K562 (cell line): ENCODE measurements around the gene PPP2R5A. TPM values are rescaled to one million over a fixed set of nuclear protein-coding genes. Genes with fewer than 3 reads are reported as not detected.
"Not testable (repeated sequence)": the region's sequence is repeated elsewhere in the genome, so short reads cannot be mapped to it uniquely, and the experiment has no call there.

Experiments
- ATAC-seq: fragments of 200-7000 bp; cut with Tn5 transposase; 3 replicates; pipeline ENCODE4 v1.9.1; 2020; ENCODE audit warnings: moderate library complexity
- BruUV-seq: library from RNA; stranded (reverse); fragments of 400-500 nt; replicated peaks from 2 replicates; lab custom pipeline; 2021; lab: Mats Ljungman, UMichigan
- CTCF ChIA-PET: fragments of 300-600 bp; formaldehyde crosslinking; extraction: SDS; loops from one replicate; lab custom pipeline; 2021; ENCODE audit warnings: low intra/inter-chr PET ratio; lab: Yijun Ruan, JAX
- POLR2A ChIA-PET: fragments of 300-600, 350-650 bp; sonication (Branson Sonifier 250); formaldehyde crosslinking; extraction: SDS; loops from one replicate; lab custom pipeline; 2021; ENCODE audit warnings: antibody characterized with exemption, inconsistent platforms; lab: Yijun Ruan, JAX
- DNase-seq, 4 experiments: peaks; one replicate each; pipeline versions ENCODE4 v3.0.0 to v3.0.0-alpha.2; 2011 to 2018; ENCODE audit warnings: low spot score in 3 of 4, mixed read lengths in 3 of 4; ENCODE audit errors: extremely low read depth in 1 of 4
- FAIRE-seq: peaks from 2 replicates; lab custom pipeline; 2011; peaks lifted over from hg19 to GRCh38; lab: Jason Lieb, UNC
- H2AFZ ChIP-seq: 2 replicates; pipeline ENCODE4 v1.6.0; 2011; ENCODE audit warnings: low read depth, low read length, control low read depth, inconsistent platforms
- H3K27ac ChIP-seq: fragments of 200-600 bp; 3 replicates; pipeline ENCODE4 v1.8.0; 2011; ENCODE audit warnings: low read depth, mild to moderate bottlenecking, control low read depth, inconsistent platforms, low read length, moderate library complexity, mixed read lengths; ENCODE audit errors: extremely low read depth
- H3K27me3 ChIP-seq, 2 experiments: fragments of 300-600 bp in 1 of 2; 2 replicates in 1 of 2; 3 replicates in 1 of 2; pipeline versions ENCODE4 v1.6.0 to v1.8.0; 2011; ENCODE audit warnings: inconsistent platforms in 2 of 2, low read length in 2 of 2, mild to moderate bottlenecking in 1 of 2, mixed read lengths in 1 of 2, moderate library complexity in 1 of 2; ENCODE audit not compliant: control insufficient read depth in 2 of 2, insufficient read depth in 2 of 2
- H3K36me3 ChIP-seq: fragments of 300-600 bp; 3 replicates; pipeline ENCODE4 v1.8.0; 2011; ENCODE audit warnings: mild to moderate bottlenecking, low read length, inconsistent platforms; ENCODE audit not compliant: control insufficient read depth, insufficient read depth
- H3K4me1 ChIP-seq, 2 experiments: fragments of 200-600 bp in 1 of 2; replicated peaks in 1 of 2; 2 replicates in 1 of 2; 3 replicates in 1 of 2; pipeline versions ENCODE4 v1.5.1 to v1.8.0; 2011; ENCODE audit warnings: inconsistent platforms in 2 of 2, low read length in 2 of 2, mild to moderate bottlenecking in 1 of 2, mixed read lengths in 1 of 2, moderate library complexity in 1 of 2; ENCODE audit not compliant: control insufficient read depth in 2 of 2, insufficient read depth in 2 of 2
- H3K4me2 ChIP-seq: 2 replicates; pipeline ENCODE4 v1.6.1; 2011; ENCODE audit warnings: low read length, control low read depth, inconsistent platforms, mixed read lengths; ENCODE audit not compliant: insufficient read depth
- H3K4me3 ChIP-seq: fragments of 200-600 bp; sonication (generic), shearing (Covaris generic); 2 replicates; pipeline ENCODE4 v1.5.1; 2016; ENCODE audit warnings: control low read depth, inconsistent platforms
- H3K79me2 ChIP-seq: fragments of 200-600 bp; 3 replicates; pipeline ENCODE4 v1.8.0; 2011; ENCODE audit warnings: low read length, inconsistent platforms; ENCODE audit not compliant: control insufficient read depth, insufficient read depth
- H3K9ac ChIP-seq, 2 experiments: 2 replicates each; pipeline versions ENCODE4 v1.6.0 to v1.6.1; 2011; ENCODE audit warnings: low read depth in 2 of 2, low read length in 2 of 2, control low read depth in 1 of 2, inconsistent platforms in 1 of 2, mild to moderate bottlenecking in 1 of 2, mixed read lengths in 1 of 2; ENCODE audit not compliant: insufficient read depth in 1 of 2
- H3K9me1 ChIP-seq: one replicate; pipeline ENCODE4 v1.6.0; 2011; ENCODE audit warnings: inconsistent platforms, mild to moderate bottlenecking, low read length, moderate library complexity; ENCODE audit not compliant: control insufficient read depth, insufficient read depth
- H3K9me3 ChIP-seq: replicated peaks from 2 replicates; pipeline ENCODE4 v1.5.1; 2011; ENCODE audit warnings: low read depth, low read length, inconsistent platforms; ENCODE audit not compliant: control insufficient read depth, insufficient read depth
- H4K20me1 ChIP-seq: replicated peaks from 2 replicates; pipeline ENCODE4 v1.6.1; 2011; ENCODE audit warnings: low read length, inconsistent platforms, mixed read lengths; ENCODE audit not compliant: control insufficient read depth, insufficient read depth
- ARID1B ChIP-seq: fragments of 450-650 bp; IDR thresholded peaks from 2 replicates; pipeline ENCODE4 v1.6.1; 2016; ENCODE audit warnings: antibody characterized with exemption, mild to moderate bottlenecking, inconsistent platforms
- BRD4 ChIP-seq: fragments of 200-600 bp; sonication (generic); IDR thresholded peaks from 2 replicates; pipeline ENCODE4 v1.6.1; 2017; ENCODE audit warnings: inconsistent platforms
- FOXA3 ChIP-seq, 2 experiments: fragments of 450-650 bp in 1 of 2; sonication (generic) in 1 of 2; formaldehyde crosslinking; IDR thresholded peaks in 1 of 2; conservative IDR thresholded peaks in 1 of 2; 2 replicates each; pipeline versions ENCODE4 v1.4.0 to v1.8.0; 2020 to 2022; ENCODE audit warnings: mild to moderate bottlenecking in 2 of 2, missing genetic modification reagents in 1 of 2
- HDAC8 ChIP-seq: fragments of 450-650 bp; IDR thresholded peaks from 2 replicates; pipeline ENCODE4 v1.6.1; 2016; ENCODE audit warnings: mild to moderate bottlenecking, missing genetic modification characterization, moderate library complexity, missing compliant biosample characterization
- MCM7 ChIP-seq, 2 experiments: fragments of 450-650 bp; IDR thresholded peaks; 2 replicates each; pipeline ENCODE4 v1.6.1; 2016 to 2018
- MTA2 ChIP-seq: fragments of 450-650 bp; IDR thresholded peaks from 2 replicates; pipeline ENCODE4 v1.6.1; 2016; ENCODE audit warnings: low read depth
- NFIC ChIP-seq: fragments of 450-650 bp; IDR thresholded peaks from 2 replicates; pipeline ENCODE4 v1.6.1; 2017; ENCODE audit warnings: mild to moderate bottlenecking, inconsistent platforms
- NFIX ChIP-seq: fragments of 250-450 bp; sonication (Bioruptor Pico); IDR thresholded peaks from 2 replicates; pipeline ENCODE4 v1.4.0; 2020; ENCODE audit warnings: low read depth, mild to moderate bottlenecking, moderate library complexity
- PRPF4 ChIP-seq: fragments of 200-400 bp; formaldehyde crosslinking; IDR thresholded peaks from one replicate; pipeline ENCODE4 v1.6.1; 2017; ENCODE audit warnings: low read length, low read depth, mild to moderate bottlenecking; ENCODE audit not compliant: insufficient read depth, poor library complexity, severe bottlenecking
- YY1 ChIP-seq, 3 experiments: IDR thresholded peaks; 2 replicates each; pipeline ENCODE4 v1.6.1; 2011; ENCODE audit warnings: low read length in 2 of 3, mild to moderate bottlenecking in 2 of 3, moderate library complexity in 2 of 3, borderline replicate concordance in 1 of 3, control low read depth in 1 of 3, low read depth in 1 of 3; ENCODE audit not compliant: insufficient read depth in 3 of 3, insufficient replicate concordance in 2 of 3, control insufficient read depth in 1 of 3, insufficient read length in 1 of 3; ENCODE audit errors: extremely low read depth in 1 of 3
- ZNF146 ChIP-seq: IDR thresholded peaks from one replicate; pipeline ENCODE4 v1.6.1; 2018; ENCODE audit warnings: missing compliant biosample characterization; ENCODE audit not compliant: unreplicated experiment
- ZNF184 ChIP-seq: sonication (generic); formaldehyde crosslinking; IDR thresholded peaks from 2 replicates; pipeline ENCODE4 v1.5.0; 2020; ENCODE audit warnings: missing genetic modification reagents
- ZNF282 ChIP-seq: sonication (generic); formaldehyde crosslinking; IDR thresholded peaks from 2 replicates; pipeline ENCODE4 v1.8.1; 2023; ENCODE audit warnings: missing genetic modification reagents
- ZNF551 ChIP-seq: fragments of 250-450 bp; sonication (Bioruptor Pico); IDR thresholded peaks from 2 replicates; pipeline ENCODE4 v1.5.0; 2021; ENCODE audit warnings: mild to moderate bottlenecking, moderate library complexity
- WGBS: fragments of 100-300 bp; shearing (Covaris generic); methylation state at CpG from one replicate; pipeline ENCODE4 v1.1.6; 2016; ENCODE audit warnings: low coverage, mixed read lengths; ENCODE audit not compliant: insufficient coverage; ENCODE audit errors: missing lambda C conversion rate; 5-methylcytosine and 5-hydroxymethylcytosine counted together
- in situ Hi-C: fragments of 300-500 bp; cut with MboI; formaldehyde crosslinking; loops from 4 replicates; pipeline ENCODE4 v1.15.0; 2018; ENCODE audit warnings: inconsistent platforms, mixed read lengths
- intact Hi-C: fragments of 100-400 bp; cut with micrococcal nuclease; formaldehyde crosslinking; loops from 2 replicates; pipeline ENCODE4 v1.14.2; 2022
- polyA plus RNA-seq, 8 experiments: library from polyadenylated mRNA; depleted of rRNA in 4 of 8; stranded (reverse) in 5 of 8; unstranded in 3 of 8; fragments of >200 nt; fragmentation: Nextera tagmentation in 2 of 8; fragmentation: Illumina TruSeq in 1 of 8; extraction: Ambion mirVana in 2 of 8; extraction: Trizol in 1 of 8; gene quantifications; 2 replicates each; pipeline versions ENCODE4 v1.2.1 to v1.2.3, GENCODE V29; 2011 to 2014; ENCODE audit warnings: inconsistent platforms in 1 of 8, missing spikeins in 1 of 8
- total RNA-seq, 7 experiments: library from RNA; depleted of rRNA in 6 of 7; stranded (reverse); fragments of >200 nt in 6 of 7; fragmentation: Illumina TruSeq in 2 of 7; extraction: Trizol in 2 of 7; gene quantifications; 2 replicates each; pipeline versions ENCODE4 v1.2.1 to v1.2.3, GENCODE V29; 2011 to 2021; ENCODE audit warnings: low replicate concordance in 1 of 7
- TF ChIP-seq, protein P1 (sequence below): fragments of 250-450 bp; sonication (Bioruptor Pico); IDR thresholded peaks from 2 replicates; pipeline ENCODE4 v1.8.0; 2022; ENCODE audit warnings: moderate library complexity, mild to moderate bottlenecking, inconsistent platforms

Gene PPP2R5A
- total and polyA plus RNA-seq, 9 of the 15 experiments (the other 6 are each of a cell fraction or from before 2014, with no cell fraction given): 26.9 to 106 (median 64.3) TPM

DNA sequence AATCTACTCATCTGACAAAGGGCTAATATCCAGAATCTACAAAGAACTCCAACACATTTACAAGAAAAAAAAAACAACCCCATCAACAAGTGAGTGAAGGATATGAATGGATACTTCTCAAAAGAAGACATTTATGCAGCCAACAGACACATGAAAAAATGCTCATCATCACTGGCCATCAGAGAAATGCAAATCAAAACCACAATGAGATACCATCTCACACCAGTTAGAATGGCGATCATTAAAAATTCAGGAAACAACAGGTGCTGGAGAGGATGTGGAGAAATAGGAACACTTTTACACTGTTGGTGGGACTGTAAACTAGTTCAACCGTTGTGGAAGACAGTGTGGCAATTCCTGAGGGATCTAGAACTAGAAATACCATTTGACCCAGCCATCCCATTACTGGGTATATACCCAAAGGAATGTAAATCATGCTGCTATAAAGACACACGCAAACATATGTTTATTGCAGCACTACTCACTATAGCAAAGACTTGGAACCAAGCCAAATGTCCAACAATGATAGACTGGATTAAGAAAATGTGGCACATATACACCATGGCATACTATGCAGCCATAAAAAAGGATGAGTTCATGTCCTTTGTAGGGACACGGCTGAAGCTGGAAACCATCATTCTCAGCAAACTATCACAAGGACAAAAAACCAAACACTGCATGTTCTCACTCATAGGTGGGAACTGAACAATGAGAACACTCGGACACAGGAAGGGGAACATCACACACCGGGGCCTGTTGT is 110.6 kb downstream of the PPP2R5A start:
- intact Hi-C loops, H4K20me1 ChIP-seq, in situ Hi-C loops, H3K9me3 ChIP-seq, H3K27me3 ChIP-seq, H3K4me1 ChIP-seq, H3K4me3 ChIP-seq, H3K9ac ChIP-seq, DNase-seq, CTCF ChIA-PET, FAIRE-seq, ATAC-seq, H3K4me2 ChIP-seq, H3K9me1 ChIP-seq, POLR2A ChIA-PET, H2AFZ ChIP-seq, BruUV-seq, H3K79me2 ChIP-seq, H3K36me3 ChIP-seq, H3K27ac ChIP-seq: not testable (repeated sequence)
- TF ChIP-seq NFIC: peak; percentile 89
- peak; percentile 59 for TF ChIP-seq ZNF146
- peak; percentile 37; the same call in 1 of the 2 replicates for TF ChIP-seq NFIX (CRISPR knock-in tag)
- WGBS: 78% methylated on average over 5 of the region's 6 CpGs

DNA sequence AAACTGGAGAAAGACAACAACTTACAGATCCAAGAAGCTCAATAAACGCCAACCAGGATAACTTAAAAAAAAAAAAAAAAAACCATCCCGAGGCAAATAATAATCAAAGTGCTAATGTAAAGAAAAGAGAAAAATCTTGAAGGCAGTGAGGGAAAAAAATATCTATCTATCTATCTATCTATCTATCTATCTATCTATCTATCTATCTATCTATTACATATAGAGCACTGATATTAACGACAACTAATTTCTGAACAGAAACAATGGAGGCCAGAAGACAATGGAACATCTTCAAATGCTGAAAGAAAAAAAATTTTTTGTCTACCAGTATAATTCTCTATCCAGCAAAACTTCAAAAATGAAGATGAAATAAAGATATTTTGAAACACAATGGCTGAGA is 111.4 kb downstream of the PPP2R5A start:
- no peaks in the 10 kb centered on the region for H4K20me1 ChIP-seq
- no peak overlapping the region for H3K4me3 ChIP-seq
- H2AFZ ChIP-seq: no peak overlapping the region
- H3K4me2 ChIP-seq: no peak overlapping the region
- ChIA-PET CTCF (no interaction called here), POLR2A (no interaction called here)
- H3K9ac ChIP-seq: no peak overlapping the region
- H3K4me1 ChIP-seq: no peaks in the 10 kb centered on the region
- H3K9me1 ChIP-seq: no peaks in the 10 kb centered on the region
- intact Hi-C loops (no loop called here), in situ Hi-C loops (no loop called here)
- no peaks in the 10 kb centered on the region for H3K27me3 ChIP-seq
- WGBS: 95% methylated on average over 3 of the region's 3 CpGs
- H3K27ac ChIP-seq: no peak overlapping the region
- DNase-seq: no peak
- H3K36me3 ChIP-seq: peaks cover 7% of the 10 kb centered on the region
- ATAC-seq: no peak
- FAIRE-seq: no peak
- H3K79me2 ChIP-seq: no peaks in the 10 kb centered on the region
- no TSS peak for BruUV-seq
- peaks cover 3% of the 10 kb centered on the region; the same call in 1 of the 2 replicates for H3K9me3 ChIP-seq
- TF ChIP-seq MCM7 (IDR thresholded peaks at IDR 0.05): peak in 1 of 2 experiments; percentile 96; a peak in 2 of 4 replicates
- TF ChIP-seq, protein P1, sequence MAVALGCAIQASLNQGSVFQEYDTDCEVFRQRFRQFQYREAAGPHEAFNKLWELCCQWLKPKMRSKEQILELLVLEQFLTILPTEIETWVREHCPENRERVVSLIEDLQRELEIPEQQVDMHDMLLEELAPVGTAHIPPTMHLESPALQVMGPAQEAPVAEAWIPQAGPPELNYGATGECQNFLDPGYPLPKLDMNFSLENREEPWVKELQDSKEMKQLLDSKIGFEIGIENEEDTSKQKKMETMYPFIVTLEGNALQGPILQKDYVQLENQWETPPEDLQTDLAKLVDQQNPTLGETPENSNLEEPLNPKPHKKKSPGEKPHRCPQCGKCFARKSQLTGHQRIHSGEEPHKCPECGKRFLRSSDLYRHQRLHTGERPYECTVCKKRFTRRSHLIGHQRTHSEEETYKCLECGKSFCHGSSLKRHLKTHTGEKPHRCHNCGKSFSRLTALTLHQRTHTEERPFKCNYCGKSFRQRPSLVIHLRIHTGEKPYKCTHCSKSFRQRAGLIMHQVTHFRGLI: no peak
- TF ChIP-seq ZNF184: no peak
- no peak for TF ChIP-seq ZNF282 (CRISPR knock-in tag)
- TF ChIP-seq FOXA3 (CRISPR knock-in tag; conservative IDR thresholded peaks at IDR 0.05 in 1 of 2, IDR thresholded peaks at IDR 0.05 in 1 of 2): no peak
- no peak for TF ChIP-seq ARID1B
- no peak for TF ChIP-seq ZNF551 (CRISPR knock-in tag)
- no peak for TF ChIP-seq YY1 (IDR thresholded peaks at IDR 0.05; ENCODE audit: borderline replicate concordance in 1 of 3, control insufficient read depth in 1 of 3, extremely low read depth in 1 of 3, insufficient read depth in 3 of 3, insufficient read length in 1 of 3, insufficient replicate concordance in 2 of 3, low read depth in 1 of 3, low read length in 2 of 3)
- TF ChIP-seq BRD4: no peak
- no peak for TF ChIP-seq HDAC8 (tag)
- no peak for TF ChIP-seq PRPF4
- peak; percentile 31; the same call in 1 of the 2 replicates for TF ChIP-seq MTA2
